HG03432 (cell line): ENCODE results near the gene AIMP2.
"Not testable (repeated sequence)": the region's sequence is repeated elsewhere in the genome, so short reads cannot be mapped to it uniquely, and the experiment has no call there.

ENCODE experiments used
- ATAC-seq: cut with Tn5 transposase; IDR thresholded peaks from one replicate; pipeline ENCODE4 v1.9.1; 2021; ENCODE audit warnings: mild to moderate bottlenecking, moderate library complexity; ENCODE audit not compliant: unreplicated experiment

Gene AIMP2

DNA sequence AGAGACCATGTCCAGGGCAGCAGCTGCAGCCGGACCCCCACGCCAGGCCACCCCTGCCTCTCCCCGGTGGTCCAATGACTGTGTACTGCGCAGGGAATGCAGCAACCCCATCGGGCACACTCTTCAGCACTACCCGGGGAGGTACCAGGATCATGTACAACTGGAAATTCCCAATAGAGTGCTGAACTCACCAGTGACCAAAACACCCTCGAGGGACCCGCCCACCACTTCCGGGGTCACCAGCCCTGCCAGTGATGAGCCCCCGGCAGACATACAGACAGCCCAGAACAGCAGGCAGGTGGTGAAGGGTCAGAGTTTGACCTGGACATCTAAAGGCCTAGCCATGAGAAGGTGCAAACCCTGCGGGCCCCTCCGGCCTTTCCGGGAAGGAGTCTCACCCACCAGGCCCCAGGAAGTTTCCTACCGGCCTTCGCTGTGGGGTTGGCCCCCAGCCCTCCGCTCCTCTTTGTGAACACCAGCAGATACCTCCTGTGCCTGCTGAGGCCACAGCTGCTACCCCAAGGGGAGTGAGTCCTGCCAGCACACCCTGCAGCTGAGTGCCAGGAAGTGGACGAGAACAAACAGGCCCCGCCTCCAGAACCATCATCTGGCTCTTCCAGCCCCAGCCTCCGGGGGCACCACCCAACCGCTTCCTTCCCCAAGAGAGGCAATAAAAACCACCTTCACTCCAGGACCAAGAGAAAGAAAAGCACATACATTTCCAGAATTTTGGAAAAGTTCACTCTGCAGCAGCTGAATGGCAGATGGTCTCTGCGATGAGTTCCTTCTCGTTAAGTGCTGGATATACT is 17.1 kb downstream of the AIMP2 start:
- ATAC-seq = peak; percentile 95

GRCh38 chr7:6026820-6027311 is 17.8 kb downstream of the AIMP2 start:
- peak; percentile 29 for ATAC-seq

GRCh38 chr7:6027806-6028365 is 18.8 kb downstream of the AIMP2 start:
- ATAC-seq = no peak

DNA sequence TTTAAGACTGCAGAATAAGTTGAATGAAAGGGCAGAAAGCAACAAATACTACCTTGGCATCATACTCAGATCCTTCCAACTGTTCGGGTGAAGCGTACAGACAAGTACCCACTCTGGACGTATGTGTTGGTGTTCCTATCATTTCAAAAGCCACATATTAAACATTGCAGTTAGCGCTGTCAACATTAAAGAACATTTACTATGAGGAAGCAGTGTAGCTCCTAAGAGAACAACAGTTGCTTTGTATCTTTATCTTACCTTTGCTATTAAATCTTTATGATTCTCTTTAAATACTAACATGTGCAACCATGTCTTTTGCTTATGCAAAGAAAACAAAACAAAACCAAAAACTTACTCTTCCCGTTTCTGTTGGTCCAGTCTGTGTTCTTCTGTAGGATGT is 19.5 kb downstream of the AIMP2 start:
- no peak for ATAC-seq

DNA sequence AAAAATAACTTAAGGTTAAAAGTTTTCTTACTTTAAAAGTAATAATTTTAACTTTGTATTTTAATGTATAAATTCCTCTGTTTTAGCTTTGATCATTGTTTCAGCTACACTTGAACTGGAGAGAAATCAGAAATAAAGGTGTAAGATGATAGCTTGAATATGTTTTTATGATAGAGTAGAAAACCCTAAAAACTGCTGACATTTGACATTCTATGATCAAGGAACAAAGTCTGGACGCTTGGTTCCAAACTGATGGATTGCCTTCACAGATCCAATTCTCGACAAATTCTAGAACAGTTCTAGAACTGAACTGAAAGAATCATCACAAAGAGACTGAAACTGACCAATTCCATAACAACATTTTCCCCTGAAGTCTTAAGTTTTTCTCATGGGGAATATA is 21.9 kb downstream of the AIMP2 start, which contains the start of gene ANKRD61:
Gene ANKRD61 (plus strand): TSS at position 389 of the 400 bp plus-strand sequence. CDS start 0 bp downstream, at position 389.
- ATAC-seq = no peak

GRCh38 chr7:6031567-6031966 is 22.5 kb downstream of the AIMP2 start:
- ATAC-seq = no peak

DNA sequence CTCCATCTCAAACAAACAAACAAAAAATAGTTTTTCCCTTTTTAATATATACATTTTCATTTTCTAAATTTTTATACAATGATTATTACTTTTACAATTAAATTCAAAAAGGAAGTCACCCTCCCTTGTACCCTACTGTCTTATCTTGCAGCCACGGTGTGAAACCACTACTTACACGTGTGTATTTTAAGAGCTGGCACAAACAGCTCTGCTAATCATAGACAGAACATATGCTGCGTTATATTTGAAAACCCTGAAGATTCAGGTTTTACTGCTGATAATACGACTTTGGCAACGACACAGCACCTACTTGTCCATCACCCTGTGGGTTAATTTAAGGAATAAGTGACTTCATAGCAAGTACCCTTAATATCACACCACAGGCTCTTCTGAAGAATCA is 23.1 kb downstream of the AIMP2 start:
- no peak for ATAC-seq

- ATAC-seq = no peak
These were observed 23.6 kb downstream of the AIMP2 start for GRCh38 chr7:6032641-6033040.

GRCh38 chr7:6035165-6035564 is 26.1 kb downstream of the AIMP2 start:
- no peak for ATAC-seq

DNA sequence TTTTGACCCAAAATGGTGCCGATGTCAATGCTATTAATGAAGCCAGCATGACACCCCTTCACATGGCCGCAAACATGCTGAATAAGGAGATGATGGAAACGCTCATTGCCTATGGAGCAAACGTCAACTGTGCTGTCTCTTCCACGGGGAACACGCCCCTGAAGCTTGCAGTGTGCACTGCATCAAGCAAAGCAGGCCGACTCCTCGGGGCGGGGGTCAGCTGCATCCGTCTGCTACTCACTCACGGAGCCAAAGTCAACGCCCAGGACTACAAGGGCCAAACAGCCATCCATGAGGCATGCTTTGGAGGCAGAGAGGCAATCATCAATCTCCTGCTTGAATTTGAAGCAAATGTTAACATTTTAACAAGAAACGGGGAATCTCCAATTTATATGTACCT is 26.6 kb downstream of the AIMP2 start:
- ATAC-seq = no peak

GRCh38 chr7:6049780-6050179 is 40.7 kb downstream of the AIMP2 start:
- ATAC-seq = no peak

GRCh38 chr7:6051185-6051584 is 42.1 kb downstream of the AIMP2 start:
- not testable (repeated sequence) for ATAC-seq

DNA sequence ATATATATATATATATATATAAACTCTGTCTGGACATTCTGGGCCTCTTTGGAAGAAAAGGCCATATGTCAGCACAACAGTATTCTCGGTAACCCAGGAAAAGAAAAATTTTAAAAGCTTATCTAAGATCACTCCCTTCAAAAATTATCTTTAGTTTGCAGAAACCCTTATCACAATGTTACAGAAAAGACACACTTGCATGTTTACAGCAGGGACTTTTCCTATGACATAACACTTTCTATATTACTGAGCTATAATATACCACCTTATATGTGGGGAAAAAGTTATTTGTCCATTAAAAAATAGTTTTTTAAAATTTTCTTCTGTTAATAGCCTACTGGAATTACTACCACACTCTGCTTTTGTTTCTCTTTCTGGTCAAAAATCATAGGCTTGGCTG is 47.5 kb downstream of the AIMP2 start:
- no peak for ATAC-seq

DNA sequence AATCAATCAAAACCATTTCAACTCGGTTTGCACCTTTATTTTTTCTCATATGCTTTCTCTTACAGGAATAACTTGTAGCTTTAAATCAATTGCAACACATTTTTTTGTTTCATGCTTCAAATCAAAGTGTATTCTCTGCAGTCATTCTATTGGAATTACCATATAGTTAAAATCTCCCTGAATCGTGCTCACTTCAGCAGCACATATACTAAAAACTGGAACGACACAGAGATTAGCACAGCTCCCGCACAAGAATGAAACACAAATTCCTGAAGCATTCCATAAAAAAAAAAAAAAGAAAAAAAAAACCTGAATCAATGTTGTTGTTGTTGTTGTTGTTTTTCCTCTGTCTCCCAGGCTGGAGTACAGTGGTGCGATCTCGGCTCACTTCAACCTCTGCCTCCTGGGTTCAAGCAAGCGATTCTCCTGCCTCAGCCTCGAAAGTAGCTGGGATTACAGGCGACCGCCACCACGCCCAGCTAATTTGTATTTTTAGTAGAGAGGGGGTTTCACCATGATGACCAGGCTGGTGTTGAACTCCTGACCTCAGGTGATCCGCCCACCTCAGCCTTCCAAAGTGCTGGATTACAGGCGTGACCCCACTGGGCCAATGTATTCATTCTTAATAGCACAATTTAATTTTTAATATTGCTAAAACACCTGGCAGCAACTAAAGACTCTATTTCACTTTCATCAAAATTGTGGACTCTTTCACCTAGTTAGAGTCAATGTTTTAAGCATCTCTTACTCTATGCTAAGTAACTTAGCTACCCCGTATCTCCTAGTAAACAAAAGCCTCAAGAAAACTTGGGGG is 48.5 kb downstream of the AIMP2 start:
- no peak for ATAC-seq

- ATAC-seq = not testable (repeated sequence)
These were observed 50.9 kb downstream of the AIMP2 start for GRCh38 chr7:6059941-6060340.

GRCh38 chr7:6071406-6071805 is 62.3 kb downstream of the AIMP2 start:
- ATAC-seq = peak; percentile 72
